GM12878 (cell line): ENCODE data around the gene SLC34A3.

Source experiments
- CTCF ChIP-seq, 3 experiments: IDR thresholded peaks in 2 of 3; conservative IDR thresholded peaks in 1 of 3; 2 replicates each; pipeline ENCODE4 v1.5.1; 2011; ENCODE audit warnings: low read depth in 3 of 3, low read length in 3 of 3, mild to moderate bottlenecking in 3 of 3, control low read depth in 2 of 3, moderate library complexity in 2 of 3, inconsistent platforms in 1 of 3, mixed read lengths in 1 of 3; ENCODE audit not compliant: control insufficient read depth in 2 of 3, insufficient read depth in 1 of 3; ENCODE audit errors: extremely low read depth in 1 of 3
- FOXK2 ChIP-seq: fragments of 450-650 bp; IDR thresholded peaks from 2 replicates; pipeline ENCODE4 v1.6.1; 2017; ENCODE audit warnings: mild to moderate bottlenecking, moderate library complexity
- FOXM1 ChIP-seq: IDR thresholded peaks from 2 replicates; pipeline ENCODE4 v1.6.1; 2012; ENCODE audit warnings: low read depth, mild to moderate bottlenecking, inconsistent platforms, low read length, moderate library complexity
- HDAC6 ChIP-seq: fragments of 200-600 bp; sonication (generic); IDR thresholded peaks from one replicate; pipeline ENCODE4 v1.8.0; 2017; ENCODE audit warnings: antibody characterized with exemption; ENCODE audit not compliant: unreplicated experiment
- MAX ChIP-seq: IDR thresholded peaks from 2 replicates; pipeline ENCODE4 v1.6.1; 2012; ENCODE audit warnings: low read depth, low read length, improper control_type of control experiment
- NFXL1 ChIP-seq: fragments of 450-650 bp; IDR thresholded peaks from 2 replicates; pipeline ENCODE4 v1.6.1; 2017; ENCODE audit warnings: antibody characterized with exemption, mild to moderate bottlenecking, borderline replicate concordance
- PBX3 ChIP-seq: IDR thresholded peaks from 2 replicates; pipeline ENCODE4 v1.6.1; 2011; ENCODE audit warnings: mild to moderate bottlenecking, low read depth, low read length, moderate library complexity; ENCODE audit not compliant: insufficient replicate concordance
- RAD21 ChIP-seq: IDR thresholded peaks from 2 replicates; pipeline ENCODE4 v1.6.1; 2011; ENCODE audit warnings: mild to moderate bottlenecking, low read depth, low read length, moderate library complexity; ENCODE audit not compliant: insufficient read depth
- RCOR1 ChIP-seq: conservative IDR thresholded peaks from 2 replicates; pipeline ENCODE4 v1.6.1; 2012; ENCODE audit warnings: low read depth, low read length, improper control_type of control experiment
- SKIL ChIP-seq: fragments of 450-650 bp; IDR thresholded peaks from 2 replicates; pipeline ENCODE4 v1.6.1; 2017; ENCODE audit warnings: mild to moderate bottlenecking, low read depth, inconsistent platforms; ENCODE audit not compliant: poor library complexity, severe bottlenecking
- ZBTB33 ChIP-seq: fragments of 450-650 bp; IDR thresholded peaks from 2 replicates; pipeline ENCODE4 v1.6.1; 2017; ENCODE audit warnings: mild to moderate bottlenecking

GRCh38 chr9:137200311-137201204 is 30.1 kb upstream of the SLC34A3 start, which contains the start of gene TPRN:
- no peak for TF ChIP-seq CTCF (IDR thresholded peaks at IDR 0.05 in 2 of 3, conservative IDR thresholded peaks at IDR 0.05 in 1 of 3; ENCODE audit: control insufficient read depth in 2 of 3, extremely low read depth in 1 of 3, insufficient read depth in 1 of 3, low read depth in 3 of 3, low read length in 3 of 3)
- peak; percentile 48 for TF ChIP-seq PBX3
- no peak for TF ChIP-seq RAD21
- TF ChIP-seq NFXL1, result 0 out of 2 replicates have a peak, but pooled peaks have one; percentile 54
- no peak for TF ChIP-seq HDAC6
- TF ChIP-seq RCOR1, result no peak
- TF ChIP-seq ZBTB33, result no peak
- no peak for TF ChIP-seq SKIL
- TF ChIP-seq FOXM1, result no peak
- peak; percentile 51; the same call in 1 of the 2 replicates for TF ChIP-seq MAX
- TF ChIP-seq FOXK2, result no peak
